CMK (cell line): ENCODE measurements around the gene PEDS1.
"Not testable (repeated sequence)": the region's sequence is repeated elsewhere in the genome, so short reads cannot be mapped to it uniquely, and the experiment has no call there.

Experiments
- DNase-seq: peaks from one replicate; pipeline ENCODE4 v3.0.0-alpha.2; 2010; ENCODE audit warnings: low read depth

PEDS1 gene

DNA sequence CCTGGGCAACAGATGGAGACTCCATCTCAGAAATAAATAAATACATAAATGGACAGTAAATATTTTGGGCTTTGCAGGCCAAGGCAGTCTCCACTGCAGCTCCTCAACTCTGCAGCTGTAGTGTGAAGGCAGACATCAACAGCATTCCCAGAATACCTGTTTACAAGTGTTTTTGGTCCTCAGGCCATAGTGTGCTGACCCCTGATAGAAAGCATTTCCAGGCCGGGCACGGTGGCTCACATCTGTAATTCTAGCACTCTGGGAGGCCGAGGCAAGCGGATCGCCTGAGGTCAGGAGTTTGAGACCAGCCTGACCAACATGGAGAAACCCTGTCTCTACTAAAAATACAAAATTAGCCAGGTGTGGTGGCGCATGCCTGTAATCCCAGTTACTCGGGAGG is 18.4 kb downstream of the PEDS1 start:
- DNase-seq = not testable (repeated sequence)

DNA sequence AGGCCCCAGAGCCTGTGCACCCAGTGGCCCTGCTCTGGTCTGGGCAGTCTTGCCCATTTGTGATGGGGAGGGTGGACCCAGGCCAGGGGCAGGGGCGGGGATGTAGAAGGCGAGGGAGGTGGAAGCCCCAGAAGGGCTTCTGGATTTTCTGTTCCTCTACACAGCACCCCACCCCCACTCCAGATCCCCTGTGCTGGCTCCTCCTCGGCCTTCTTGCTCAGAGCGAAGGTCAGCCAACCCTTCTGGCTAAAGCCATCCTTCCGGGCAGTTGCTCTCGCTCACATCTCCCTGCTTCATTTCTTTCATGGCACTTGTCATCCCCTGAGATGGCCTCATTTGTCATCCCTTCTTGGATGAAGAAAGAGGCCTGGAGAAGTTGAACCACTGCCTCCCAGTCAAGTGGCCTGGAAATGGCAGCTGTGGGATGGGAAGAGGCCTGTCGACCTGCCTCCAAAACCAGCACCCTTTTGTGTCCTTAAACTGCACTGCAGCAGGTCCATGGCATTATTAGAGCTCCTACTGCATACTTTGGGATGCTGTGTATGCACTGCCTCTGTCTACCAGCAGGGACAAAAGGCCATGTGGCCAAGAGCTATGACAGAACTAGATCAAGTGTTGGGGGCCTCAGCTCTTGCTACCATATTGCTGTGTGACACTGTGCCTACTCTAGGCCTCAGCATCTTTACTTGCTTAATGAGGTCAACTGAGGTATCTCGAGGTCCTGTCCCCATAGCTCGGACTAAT is 19.9 kb downstream of the PEDS1 start:
- DNase-seq = no peak

DNA sequence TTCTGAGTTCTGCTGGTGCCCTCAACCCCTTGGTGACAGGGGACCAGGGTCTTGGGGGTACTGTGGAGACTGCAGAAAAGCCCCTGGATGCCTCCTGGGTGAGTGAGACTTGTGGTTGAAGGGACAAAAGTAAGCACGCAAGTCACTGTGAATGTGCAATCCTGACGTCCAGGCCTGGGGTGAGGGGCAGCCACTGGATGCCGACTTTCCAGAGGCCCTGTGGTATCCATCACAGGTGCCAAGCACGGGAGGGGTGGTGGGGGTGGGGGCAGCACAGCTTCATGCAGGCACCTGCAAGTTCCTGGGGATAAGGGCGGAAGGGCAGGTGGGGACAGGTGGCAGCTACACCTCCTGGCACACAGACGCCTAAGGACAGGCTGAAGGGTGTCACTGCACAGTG is 20.5 kb downstream of the PEDS1 start:
- DNase-seq = no peak

- no peak for DNase-seq
These were observed 22.5 kb downstream of the PEDS1 start for GRCh38 chr20:50130995-50131394.

- DNase-seq = no peak
These were observed 23.2 kb downstream of the PEDS1 start for GRCh38 chr20:50130356-50130723.

- no peak for DNase-seq
These were observed 23.7 kb downstream of the PEDS1 start for GRCh38 chr20:50129662-50130355.

DNA sequence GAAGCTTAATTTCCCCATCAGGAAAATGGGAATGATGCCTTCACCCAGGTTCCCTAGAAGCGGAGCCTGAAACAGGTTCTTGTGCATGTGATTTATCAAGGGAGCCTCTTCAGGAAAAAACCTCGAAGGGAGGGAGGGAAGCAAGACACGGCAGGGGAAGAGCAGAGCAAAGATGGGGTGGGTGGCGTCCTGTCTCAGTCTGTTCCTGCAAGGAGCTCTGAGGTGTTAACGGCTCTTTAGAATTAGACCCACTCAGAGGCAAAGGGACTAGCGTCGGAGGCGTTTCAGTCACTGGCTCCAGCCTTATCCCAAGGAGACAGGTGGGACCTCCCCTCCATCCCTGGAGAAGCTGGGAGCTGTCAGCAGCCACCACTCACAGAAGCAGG is 25.0 kb downstream of the PEDS1 start:
- DNase-seq = no peak

GRCh38 chr20:50127587-50128519 is 25.7 kb downstream of the PEDS1 start:
- no peak for DNase-seq

DNA sequence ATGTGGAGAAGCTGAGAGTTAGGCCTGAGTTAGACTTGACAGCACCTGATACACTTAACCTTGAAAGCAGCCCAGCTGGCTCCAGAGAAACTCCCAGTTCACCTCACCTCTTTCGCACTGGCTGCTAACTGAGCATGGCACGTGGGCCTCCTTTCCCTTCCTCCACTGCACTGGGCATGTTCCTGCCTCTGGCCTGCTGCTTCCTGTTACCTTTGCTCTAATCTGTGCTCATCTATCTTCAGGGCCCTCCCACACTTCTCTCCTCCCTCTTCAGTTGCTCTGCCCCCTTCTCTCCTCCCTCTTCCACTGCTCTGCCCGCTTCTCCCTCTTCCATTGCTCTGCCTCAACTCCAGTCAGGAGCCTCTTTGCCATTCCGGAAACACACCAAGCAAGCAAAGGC is 26.9 kb downstream of the PEDS1 start:
- no peak for DNase-seq

GRCh38 chr20:50125279-50125678 is 28.2 kb downstream of the PEDS1 start:
- no peak for DNase-seq

DNA sequence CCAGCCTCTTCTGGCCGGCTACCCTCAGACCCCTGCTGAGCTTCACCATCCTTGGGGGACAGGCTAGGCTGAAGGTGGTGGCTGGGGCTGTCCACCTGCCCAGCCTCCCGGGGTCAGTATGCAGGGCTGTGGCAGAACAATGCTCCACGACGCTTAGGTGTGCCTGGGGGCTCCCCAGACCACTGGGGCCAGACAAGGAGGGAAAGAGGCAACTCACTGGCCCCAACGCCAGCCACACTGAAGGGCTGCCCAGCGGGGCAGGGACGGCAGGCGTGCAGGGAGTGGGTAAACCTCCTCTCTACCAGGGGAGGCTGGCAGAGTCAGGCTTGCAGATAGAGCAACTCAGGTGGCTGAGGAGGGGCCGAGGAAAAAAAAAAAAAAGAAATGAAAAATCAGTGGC is 29.0 kb downstream of the PEDS1 start:
- no peak for DNase-seq

- no peak for DNase-seq
These were observed 30.1 kb downstream of the PEDS1 start for GRCh38 chr20:50123418-50123817.

- no peak for DNase-seq
These were observed 30.8 kb downstream of the PEDS1 start for GRCh38 chr20:50122763-50123162.

DNA sequence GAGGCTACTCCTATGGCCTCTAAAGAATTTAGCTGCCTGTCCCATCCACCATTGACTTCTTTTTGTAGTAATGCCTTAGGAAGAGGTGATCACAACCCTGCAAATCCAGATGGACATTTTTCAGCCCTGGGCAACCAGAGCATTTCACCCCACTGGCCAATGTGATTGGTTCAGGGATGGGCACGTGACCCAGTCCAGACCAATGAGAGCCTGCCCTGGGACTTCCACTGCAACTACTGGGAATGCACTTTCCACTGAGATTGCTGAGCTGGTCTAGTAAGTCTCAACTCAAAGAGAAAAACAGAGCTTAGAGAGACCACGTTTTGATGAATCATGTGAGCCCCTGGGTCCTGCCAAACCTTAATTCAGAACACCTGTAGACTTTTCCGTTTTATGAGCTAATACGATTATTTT is 31.7 kb downstream of the PEDS1 start:
- DNase-seq = no peak

GRCh38 chr20:50120935-50121693 is 32.4 kb downstream of the PEDS1 start:
- no peak for DNase-seq

DNA sequence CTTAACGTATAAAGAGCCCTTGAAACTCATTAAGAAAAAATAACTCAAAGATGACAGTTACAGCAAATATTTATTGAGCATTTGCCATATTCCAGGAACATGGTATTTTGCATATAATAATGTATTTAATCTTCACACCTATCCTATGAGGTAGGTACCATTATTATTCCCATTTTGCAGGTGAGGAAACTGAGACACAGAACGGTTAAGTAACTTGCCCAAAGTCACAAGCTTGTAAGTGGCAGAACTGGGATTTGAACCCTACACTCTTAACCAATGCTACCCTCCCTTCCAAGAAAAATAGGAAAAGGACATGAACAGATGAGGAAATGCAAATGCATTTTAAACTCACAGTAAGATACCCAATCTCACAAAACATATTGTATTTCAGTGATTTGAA is 35.3 kb downstream of the PEDS1 start:
- no peak for DNase-seq

DNA sequence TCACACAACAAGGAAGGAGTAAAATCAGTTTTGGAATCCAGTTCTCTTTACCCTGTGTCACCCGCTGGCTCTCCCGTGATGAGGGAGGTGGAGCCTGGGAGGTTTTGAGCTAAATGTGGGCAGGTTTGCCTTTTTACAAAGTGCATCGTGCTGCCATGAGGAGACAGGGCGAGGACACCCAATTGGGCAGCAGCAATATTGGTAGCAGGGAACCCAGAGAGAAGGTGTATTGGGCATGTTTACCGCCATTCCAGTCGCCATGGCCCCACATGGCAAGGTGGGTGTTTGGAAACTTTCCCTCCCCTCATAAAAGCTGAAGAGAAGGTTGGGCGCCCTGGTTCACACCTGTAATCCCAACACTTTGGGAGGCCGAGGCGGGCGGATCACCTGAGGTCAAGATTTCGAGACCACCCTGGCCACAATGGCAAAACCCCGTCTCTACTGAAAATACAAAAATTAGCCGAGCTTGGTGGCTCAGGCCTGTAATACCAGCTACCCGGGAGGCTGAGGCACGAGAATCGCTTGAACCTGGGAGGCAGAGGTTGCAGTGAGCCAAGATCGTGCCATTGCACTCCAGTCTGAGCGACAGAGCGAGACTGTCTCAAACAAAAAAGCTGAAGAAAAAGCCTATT is 37.0 kb downstream of the PEDS1 start:
- DNase-seq = no peak

- peak; percentile 94 for DNase-seq
These were observed 37.7 kb downstream of the PEDS1 start for GRCh38 chr20:50115591-50116367.

DNA sequence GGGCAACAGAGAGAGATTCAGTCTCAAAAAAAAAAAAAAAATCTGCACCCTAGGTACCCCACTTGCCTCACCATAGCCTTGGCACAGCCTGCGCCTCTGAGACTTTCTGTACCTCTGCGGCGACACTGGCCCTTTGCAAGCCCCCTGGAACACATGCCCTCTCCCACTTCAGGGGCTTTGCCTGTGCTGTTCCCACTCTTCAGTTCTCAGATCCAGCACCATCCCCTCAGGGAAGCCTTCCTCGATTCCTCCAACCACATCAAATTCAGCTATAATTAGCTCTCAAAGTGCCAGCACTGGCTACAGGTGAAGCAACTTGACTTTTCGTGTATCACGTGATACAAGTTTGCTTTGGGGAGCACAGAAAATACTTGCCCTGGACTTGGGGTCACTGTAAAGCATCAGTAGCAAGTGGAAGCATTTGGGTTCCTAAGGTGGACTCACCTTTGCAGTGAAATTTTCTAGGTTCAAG is 38.4 kb downstream of the PEDS1 start:
- no peak for DNase-seq

DNA sequence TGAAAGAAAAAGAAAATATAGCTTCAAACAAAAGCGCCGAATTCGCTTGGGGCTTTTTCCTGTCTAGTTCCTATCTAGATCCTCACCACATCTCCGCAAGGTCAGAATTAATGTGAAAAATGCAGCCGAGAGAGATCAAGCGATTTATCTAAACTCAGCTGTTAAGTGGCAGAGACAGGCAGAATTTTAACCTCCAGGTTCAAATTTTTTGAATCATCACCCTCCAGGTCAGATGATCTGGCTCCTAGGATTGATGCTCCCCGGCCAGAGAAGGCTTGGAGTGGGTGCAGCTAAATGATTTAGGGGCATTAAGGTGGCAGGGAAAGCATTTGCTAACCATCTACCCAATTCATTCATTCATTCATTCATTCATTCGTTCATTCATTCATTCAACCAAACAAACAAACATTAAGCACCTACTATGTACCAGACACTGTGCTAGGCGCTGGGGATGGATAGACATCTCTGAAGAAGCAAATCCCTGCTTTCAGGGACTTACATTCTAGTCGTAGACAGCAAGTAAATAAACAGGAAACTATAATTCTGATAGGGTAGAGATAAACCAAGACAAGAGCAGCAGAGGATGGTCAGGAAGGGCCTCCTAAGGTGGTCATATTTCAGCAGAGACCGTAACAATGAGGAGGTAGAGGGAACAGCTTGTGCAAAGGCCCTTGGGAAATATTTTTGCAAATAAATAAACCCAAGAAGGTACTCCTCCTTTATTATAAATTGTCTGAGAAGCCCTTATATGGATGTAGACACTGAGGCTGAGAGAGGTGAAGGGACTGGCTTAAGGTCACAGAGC is 39.9 kb downstream of the PEDS1 start:
- DNase-seq = no peak
